ENCODE data around the gene IGF2BP2. TPM values are rescaled to one million over a fixed set of nuclear protein-coding genes. Genes with fewer than 3 reads are reported as not detected.
"Not testable (repeated sequence)": the region's sequence is repeated elsewhere in the genome, so short reads cannot be mapped to it uniquely, and the experiment has no call there.

Gene IGF2BP2
- total RNA-seq, 2 donors from 2014 or later: 4.1 to 4.2 TPM

DNA sequence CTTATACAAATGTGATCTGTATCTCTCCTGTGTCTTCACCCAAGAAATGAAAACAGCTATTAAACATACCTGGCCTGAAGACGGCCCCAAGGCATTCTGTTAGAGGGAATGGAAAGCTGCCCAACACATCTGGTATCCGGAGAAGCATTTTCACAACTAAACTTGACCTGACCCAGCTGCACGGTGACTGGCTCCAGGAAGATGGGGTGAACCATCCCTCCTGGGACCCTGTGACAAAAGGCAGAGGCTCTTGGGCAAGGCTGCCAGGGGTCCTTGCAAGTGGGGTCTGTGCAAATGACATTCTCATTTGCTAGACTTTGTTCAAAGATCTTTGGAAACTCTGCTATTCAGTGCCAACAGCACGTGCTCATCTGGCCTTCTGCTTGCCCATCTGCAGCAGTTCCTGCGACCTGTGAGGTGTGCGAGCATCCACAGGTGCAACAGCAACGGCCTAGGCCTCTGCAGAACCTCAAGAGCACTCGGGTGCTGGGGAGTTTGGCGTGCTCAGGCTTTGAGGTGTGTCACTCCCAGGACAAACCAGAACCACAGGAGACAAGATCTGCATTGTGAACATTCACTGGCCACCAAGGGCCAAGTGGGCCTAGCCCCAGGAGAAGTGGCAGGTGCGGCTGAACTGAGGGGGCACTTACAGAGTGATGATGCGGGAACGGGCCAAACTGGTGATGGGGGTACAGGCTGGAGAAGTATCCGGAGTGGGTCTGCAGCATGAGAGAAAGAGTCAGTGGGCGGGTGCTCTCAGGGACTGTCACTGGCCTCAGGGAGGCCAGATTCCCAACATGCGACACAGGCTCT, 166.9 kb downstream of the IGF2BP2 start:
- intact Hi-C loops (cut with DNase I): no loop called here
- no peak for DNase-seq (ENCODE audit: low spot score)

DNA sequence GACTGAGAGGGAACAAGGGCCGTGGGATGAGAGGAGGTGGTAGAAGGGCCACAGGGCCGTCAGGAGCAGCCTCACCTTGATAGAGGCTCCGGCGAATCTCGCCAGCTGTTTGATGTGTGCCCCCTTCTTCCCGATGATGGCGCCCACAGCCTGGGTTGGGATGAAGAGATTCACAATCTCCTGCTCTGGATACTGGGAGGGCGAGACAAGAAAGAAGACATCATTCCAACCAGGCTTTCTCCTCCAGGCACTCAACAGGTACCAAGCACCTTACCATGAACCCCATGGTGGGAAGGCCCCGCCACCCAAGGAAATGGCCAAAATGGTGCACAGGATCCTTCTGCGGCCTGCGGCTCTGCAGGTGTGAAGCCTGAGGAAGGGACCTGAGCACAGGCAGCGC, 167.6 kb downstream of the IGF2BP2 start:
- DNase-seq (ENCODE audit: low spot score): no peak
- intact Hi-C loops (cut with DNase I): no loop called here

DNA sequence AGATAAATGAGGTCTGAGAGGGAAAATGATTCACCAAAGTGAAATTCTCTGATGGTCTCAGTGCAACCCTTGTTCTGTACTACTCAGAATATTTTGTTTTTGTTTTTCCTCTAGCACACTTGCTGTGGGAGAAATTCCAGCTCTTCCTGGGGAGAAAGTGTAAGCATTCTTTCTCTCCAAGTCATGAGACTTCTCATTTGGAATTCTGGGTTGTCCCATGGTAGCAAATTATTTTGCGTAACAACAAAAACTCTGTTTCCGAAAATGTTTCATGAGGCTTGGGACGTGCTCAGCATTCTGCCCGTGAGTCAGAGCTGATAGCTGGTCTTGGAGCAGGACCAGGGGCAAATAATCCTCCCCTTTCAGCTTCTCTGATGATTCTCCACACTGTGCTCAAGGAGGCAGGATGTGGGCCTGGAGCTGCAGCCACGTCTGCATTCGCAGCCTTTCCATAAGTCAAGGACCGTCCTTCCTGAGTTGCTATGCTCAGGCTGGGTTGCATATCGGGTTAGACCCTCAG, 168.5 kb downstream of the IGF2BP2 start:
- intact Hi-C loops (cut with DNase I): no loop called here
- peak; percentile 88 for DNase-seq (ENCODE audit: low spot score)

DNA sequence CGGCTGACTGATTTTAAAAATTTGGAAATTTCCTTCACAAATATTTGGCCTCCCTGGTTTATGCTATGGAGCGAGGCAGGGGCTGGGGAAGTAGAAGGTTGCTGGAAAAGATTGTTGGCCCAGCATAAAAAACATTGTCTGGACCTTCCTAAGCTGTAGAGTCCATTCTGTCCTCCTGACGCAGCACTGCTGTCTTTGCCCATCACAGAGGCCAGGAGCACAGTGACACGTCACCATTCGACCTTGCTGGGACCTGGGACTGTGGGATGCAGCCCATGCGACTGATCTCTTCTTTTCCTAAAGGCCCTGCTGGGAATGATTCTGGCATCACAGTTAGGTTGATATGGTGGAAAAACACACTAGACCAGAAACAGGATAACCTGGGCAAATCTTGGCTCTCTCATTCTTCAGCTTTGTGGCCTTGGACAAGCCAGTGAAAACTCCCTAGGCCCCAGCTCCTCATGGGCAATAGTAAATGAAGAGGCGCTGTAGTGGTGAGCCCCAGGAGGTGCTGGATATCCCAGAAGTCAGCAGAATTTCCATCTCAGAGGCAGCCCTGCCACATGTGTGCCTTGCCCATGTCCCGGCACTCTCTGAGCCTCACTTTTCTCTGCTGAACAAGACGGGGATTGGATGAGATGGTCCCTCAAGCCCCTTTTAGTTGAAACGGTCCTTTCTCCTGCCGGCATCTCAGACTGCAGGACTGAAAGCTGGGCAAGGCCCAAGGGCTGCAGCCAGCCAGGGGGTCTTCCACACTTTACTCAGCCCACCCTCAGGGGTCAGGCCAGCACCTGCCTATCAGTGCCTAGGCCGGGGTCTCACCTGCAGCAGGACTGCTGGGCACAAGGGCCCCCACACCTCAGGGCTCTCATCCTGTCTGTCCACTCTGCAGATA, 169.2 kb downstream of the IGF2BP2 start:
- intact Hi-C loops (cut with DNase I): no loop called here
- no peak for DNase-seq (ENCODE audit: low spot score)

DNA sequence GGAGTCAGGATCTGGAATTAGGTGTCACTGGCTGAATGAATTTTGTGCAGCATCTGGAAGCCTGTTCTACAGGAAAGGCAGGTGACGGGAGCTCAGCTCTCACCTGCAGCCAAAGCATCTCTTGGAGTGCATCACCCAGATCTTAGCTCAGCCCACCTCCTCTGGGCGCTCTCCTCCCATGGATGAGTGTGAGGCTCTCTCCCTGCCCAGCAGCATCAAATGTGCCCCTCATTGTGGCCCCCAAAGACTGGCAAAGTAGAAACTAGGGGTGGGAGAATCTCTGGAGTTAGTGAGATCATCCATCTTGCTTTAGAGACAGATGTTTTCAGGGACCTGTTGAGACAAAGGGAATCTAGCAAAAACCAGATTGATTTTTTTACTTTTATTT, 170.1 kb downstream of the IGF2BP2 start:
- intact Hi-C loops (cut with DNase I): no loop called here
- DNase-seq (ENCODE audit: low spot score): no peak

DNA sequence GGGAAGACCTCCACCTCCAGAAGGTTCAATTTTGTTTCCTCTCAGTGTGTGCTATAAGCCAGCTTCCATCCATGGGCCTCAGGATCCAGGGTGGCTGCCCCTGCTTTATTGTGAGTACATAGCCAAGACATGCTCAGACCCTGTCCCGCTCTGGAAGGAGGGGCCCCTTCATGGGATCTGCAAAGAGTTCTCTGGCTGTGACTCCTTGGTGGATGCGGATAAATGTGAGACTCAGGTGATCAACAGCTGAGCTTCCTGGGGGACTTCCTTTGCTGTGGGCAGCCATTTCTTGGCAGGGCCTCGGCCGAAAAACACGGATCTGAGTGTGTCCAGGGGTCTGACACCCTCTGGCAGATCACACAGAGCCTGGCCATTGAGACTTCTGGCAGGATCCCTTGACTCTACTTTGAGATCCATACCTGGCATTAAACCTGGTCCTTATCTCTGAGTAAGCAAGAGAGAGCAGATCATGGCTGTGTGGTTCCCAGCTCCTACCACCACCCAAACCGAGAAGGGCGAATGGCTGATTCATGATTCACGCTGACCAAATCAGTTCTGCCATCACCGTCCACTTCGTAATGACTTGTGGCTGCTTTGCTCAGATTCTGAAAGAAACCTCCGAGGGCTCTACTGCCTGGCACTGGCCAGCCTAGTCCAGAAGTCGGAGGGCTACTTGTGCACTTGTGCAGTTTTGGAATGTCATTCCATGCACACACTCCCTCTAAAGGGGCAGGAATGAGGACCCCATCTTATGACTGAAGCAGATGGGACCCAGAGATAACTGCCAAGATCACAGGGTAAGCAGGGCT, 170.7 kb downstream of the IGF2BP2 start:
- DNase-seq (ENCODE audit: low spot score): no peak
- intact Hi-C loops (cut with DNase I): no loop called here

DNA sequence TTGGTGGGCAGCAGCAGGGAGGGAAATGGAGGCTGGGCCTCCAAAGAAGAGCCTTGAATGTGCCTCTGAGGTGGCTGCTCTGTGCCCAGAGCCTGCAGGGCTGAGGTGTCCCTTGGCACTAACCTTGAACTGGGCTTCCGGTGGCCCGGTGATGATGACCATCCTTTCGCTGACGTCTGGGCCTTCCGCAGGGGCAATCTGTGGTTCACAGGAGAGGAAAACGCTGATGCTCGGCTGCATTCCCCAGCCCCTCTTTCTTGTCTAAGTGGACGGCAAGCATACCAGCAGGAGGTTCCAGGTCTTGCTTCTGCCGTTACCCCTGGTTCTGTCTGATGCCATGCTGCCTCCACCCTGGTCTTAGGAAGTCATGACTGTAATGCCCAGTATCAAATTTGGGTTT, 172.9 kb downstream of the IGF2BP2 start:
- DNase-seq (ENCODE audit: low spot score): no peak
- intact Hi-C loops (cut with DNase I): no loop called here

DNA sequence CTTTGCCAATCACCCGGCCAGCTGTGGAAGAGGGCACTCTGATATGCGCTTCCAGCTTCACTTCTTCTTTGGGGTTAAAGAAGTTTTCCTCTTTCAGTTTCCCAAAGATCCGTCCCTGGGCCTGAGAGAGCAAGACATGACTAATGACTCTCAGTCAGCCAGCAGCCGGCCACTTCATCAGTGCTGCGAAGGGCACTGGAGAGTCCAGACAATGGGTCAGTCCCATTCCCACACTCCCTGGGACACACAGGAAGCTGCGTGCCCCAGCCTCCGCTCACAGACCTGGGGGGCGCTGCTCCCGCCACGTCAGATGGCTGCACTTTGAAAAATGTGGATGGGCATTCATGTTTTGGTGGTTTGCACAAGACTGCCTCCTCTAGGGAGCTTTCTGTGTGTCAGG, 175.4 kb downstream of the IGF2BP2 start:
- intact Hi-C loops (cut with DNase I): loop anchor here in 1 of 2 donors (5.0 kb wide), 1 partner anchor 812 kb away; no protein-coding TSS in a partner anchor
- DNase-seq (ENCODE audit: low spot score): no peak

DNA sequence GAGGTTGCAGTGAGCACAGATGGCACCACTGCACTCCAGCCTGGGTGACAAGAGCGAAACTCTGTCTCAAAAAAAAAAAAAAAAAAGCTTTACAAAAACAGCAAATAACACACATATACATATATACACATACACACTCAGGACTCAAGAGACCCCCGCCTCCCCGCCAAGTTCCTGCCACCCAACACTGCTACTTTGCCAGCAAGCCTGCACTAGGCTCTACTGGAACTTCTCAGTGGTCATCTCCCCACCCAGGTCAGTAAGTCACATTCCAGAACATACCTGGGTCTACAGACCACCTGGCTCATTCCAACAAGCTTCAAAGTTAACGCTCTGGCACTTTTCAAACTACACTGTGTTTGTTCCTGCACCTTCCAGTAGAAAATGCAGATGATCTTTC, 176.4 kb downstream of the IGF2BP2 start:
- no peak for DNase-seq (ENCODE audit: low spot score)
- intact Hi-C loops (cut with DNase I): loop anchor here in 1 of 2 donors (5.0 kb wide), 1 partner anchor 811 kb away; no protein-coding TSS in a partner anchor

DNA sequence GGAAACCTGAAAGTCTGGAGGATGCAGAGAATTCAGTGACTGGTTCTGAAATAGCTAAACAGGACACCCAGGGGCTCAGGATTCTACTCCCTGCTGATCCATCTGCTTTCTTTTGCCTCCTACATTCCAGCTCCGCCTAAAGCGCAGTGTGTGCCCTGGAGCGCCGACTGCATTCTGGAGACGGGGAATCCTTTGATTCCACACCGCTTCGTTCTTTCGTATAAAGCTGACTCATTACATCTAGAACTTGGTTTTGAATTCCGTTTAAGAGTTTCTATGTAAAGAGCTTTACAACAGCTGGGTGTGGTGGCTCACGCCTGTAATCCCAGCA, 177.0 kb downstream of the IGF2BP2 start:
- intact Hi-C loops (cut with DNase I): loop anchor here in 1 of 2 donors (5.0 kb wide), 1 partner anchor 811 kb away; no protein-coding TSS in a partner anchor
- DNase-seq (ENCODE audit: low spot score): no peak

DNA sequence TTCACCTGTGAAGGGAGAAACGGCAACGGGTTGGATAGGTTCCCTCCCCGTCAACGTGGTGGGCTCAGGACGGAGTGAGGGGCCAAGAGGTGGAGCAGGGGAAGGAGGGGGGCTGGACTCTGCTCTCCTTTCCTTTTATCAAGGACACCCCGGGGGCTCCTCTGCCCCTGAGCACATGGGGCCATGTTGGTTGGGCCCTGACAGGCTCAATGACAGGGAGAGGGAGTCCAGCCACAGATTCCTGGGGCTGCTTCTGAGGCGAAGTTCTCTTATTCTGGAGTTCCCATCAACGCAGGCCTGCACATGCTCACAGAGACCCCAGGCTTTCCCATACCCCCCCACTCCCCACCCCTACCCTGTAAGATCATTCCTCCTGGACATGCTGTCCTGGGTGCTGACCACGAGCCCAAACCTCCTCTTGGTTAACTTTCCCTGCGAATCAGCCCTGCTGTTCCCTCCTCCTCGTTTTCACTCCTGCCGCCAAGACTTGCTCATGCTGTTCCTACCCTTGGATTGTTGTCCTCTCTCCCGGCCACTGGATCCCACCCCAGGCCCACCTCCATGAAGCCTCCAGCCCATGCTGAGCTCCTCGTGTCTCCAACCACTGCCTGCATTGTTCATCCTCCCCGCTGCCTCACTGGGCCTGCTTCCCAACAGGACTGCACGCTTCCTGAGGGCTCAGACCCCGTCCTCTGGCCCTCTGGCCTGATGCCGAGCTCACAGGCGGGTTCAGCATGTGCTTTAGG, 177.5 kb downstream of the IGF2BP2 start:
- no peak for DNase-seq (ENCODE audit: low spot score)
- intact Hi-C loops (cut with DNase I): loop anchor here in 1 of 2 donors (5.0 kb wide), 1 partner anchor 810 kb away; no protein-coding TSS in a partner anchor

DNA sequence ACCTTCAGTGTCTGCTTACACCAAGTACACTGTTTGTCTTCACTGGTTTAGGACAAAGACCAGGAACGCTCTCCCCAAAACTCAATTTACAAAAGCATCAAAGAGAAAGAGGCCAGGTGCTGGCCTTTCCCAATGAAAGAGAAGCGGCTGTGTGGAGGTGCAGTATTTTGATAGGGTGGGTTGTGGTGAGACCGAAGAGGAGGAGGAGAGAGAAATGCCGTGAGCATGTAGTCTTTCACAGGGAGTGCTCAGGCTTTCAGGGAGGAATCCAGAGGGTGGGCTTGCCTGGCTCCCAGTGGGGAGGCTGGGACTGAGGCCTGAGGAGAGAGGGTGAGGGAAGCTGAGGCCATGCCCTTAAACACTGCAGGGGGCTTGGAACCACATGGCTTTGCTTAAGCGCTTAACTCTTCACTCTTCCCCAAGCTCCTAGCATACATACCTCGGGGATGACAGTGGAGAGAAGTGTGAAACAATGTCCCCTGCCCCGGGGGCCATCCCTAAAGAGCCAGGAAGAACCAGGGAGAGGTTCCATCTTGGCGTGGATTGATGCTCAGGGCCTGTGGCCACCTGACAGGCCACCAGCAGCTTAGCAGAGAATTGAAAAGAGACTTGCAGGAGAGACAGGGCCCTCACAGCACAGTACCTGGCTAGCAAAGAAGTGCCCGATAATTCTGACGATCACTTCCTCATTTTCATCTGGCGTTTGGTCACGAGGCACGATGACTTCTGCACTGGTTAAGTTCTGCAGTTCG, 178.3 kb downstream of the IGF2BP2 start:
- intact Hi-C loops (cut with DNase I): loop anchor here in 1 of 2 donors (5.0 kb wide), 1 partner anchor 809 kb away; no protein-coding TSS in a partner anchor
- no peak for DNase-seq (ENCODE audit: low spot score)

DNA sequence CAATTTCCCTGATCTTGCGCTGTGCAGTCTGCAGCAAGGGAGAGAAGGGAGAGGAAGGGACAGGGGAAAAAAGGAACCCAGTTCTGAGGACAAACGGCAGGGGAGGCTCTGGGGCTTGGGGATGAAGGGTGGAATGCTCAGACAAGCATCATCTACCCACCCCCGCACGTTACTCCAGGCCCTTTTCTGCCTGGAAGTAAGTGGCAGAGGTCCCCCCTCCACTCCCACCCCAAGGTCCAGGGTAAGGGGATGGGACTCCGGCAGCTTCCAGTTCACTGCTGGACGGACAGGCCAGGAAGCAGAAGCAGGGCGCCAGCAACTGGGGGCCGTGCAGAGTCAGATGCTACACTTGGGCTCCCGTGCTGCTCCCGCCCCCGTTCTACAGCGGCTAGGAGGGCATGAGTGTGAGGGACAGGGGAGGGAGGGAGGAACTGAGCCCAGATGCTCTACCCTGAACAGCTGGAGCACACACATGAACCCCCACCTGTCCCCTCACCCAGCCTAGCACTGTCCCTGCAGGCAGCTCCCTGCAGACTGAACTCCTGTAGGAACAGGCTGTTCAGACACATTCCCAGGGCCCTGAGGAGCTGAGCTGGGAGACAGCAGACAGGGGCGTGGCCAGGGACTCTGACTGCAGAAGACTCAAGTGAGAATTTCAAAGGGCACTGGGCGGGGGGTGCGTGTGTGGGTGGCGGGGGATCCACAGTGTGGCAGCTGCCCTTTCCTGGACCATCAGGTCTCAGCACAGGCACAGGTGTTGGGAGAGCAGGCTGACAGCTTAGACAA, 179.1 kb downstream of the IGF2BP2 start:
- DNase-seq (ENCODE audit: low spot score): no peak
- intact Hi-C loops (cut with DNase I): loop anchor here in 1 of 2 donors (5.0 kb wide), 1 partner anchor 808 kb away; no protein-coding TSS in a partner anchor

DNA sequence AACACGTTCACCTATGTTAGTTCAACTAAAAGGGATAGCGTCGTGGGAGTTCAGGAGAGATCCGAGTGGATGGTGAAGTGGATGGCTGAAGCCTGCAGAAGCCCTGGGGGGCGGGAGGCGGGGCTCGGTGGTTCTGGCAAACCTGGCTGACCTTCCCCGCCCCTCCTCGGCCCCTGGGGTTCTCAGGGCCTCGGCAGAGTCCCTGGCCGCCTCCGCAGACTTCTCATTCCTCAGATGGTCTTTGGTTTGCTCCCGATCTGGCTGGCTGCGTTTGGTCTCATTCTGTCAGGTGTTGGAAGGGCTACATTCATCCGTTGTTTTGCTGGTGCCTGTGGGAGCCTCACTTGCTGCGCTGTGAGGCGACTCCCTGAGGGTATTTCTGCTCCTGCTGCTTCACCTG, 179.7 kb downstream of the IGF2BP2 start:
- DNase-seq (ENCODE audit: low spot score): not testable (repeated sequence)
- intact Hi-C loops (cut with DNase I): loop anchor here in 1 of 2 donors (5.0 kb wide), 1 partner anchor 808 kb away; no protein-coding TSS in a partner anchor

DNA sequence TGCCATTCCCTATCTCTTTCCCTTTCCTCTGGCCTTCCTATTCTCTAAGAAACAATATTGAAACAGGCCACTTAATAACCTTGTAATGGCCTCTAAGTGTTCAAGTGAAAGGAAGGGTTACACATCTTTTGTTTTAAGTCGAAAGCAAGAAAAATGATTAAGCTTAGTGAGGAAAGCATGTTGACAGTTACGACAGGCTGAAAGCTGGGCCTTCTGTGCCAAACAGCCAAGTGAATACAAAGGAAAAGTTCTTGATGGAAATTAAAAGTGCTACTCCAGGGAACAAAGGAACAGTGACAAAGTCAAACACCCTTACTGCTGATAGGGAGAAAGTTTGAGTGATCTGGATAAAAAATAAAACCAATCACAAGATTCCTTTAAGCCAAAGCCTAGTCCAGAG, 184.5 kb downstream of the IGF2BP2 start:
- no peak for DNase-seq (ENCODE audit: low spot score)
- intact Hi-C loops (cut with DNase I): no loop called here

DNA sequence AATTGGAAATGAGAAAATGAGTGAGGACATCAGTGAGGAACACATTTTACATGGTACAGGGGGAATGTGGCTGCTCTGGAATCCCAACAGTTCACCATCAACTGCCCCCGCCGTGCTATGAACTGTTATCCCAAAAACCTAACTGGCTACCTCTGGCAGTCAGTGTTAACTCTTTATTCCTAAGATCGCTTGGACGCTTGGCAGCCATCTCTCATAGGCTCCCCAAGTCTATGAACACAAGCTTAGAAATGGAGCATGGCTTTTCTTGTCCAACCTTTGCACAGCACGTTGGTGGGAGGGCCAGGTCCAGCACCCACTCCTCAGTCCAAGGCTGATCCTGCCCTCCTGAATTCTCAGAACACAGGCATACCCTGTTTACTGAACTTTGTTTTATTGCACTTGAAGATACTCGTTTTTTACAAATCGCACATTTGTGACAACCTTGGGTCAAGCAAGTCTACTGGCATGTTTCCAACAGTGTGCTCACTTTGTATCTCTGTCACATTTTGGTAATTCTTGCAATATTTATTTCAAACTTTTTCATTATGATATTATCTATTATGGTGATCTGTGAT, 185.1 kb downstream of the IGF2BP2 start:
- DNase-seq (ENCODE audit: low spot score): no peak
- intact Hi-C loops (cut with DNase I): no loop called here

DNA sequence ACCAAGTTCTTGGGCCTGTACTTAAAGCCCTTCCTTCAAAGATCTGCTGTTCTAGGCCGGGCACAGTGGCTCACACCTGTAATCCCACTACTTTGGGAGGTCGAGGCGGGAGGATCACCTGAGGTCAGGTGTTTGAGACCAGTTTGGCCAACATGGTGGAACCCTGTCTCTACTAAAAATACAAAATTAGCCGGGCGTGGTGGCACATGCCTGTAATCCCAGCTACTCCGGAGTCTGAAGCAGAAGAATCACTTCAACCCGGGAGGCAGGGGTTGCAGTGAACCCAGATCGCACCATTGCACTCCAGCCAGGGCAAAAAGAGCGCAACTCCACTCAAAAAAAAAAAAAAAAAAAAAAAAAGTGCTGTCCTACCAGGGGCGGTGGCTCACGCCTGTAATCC, 186.2 kb downstream of the IGF2BP2 start:
- DNase-seq (ENCODE audit: low spot score); intact Hi-C loops (cut with DNase I): not testable (repeated sequence)
